Neural crest cell (in vitro differentiated cells): ENCODE measurements around the gene SLC7A7. TPM values are rescaled to one million over a fixed set of nuclear protein-coding genes. Genes with fewer than 3 reads are reported as not detected.
"Not testable (repeated sequence)": the region's sequence is repeated elsewhere in the genome, so short reads cannot be mapped to it uniquely, and the experiment has no call there.

Experiments
- DNase-seq: peaks from one replicate; pipeline ENCODE4 v3.0.0; 2021; ENCODE audit warnings: low read depth, mixed read lengths, low spot score
- H3K27ac Mint-ChIP-seq: one replicate; pipeline ENCODE4 v1.8.0; 2021; ENCODE audit warnings: mild to moderate bottlenecking, mixed read lengths; ENCODE audit not compliant: unreplicated experiment
- H3K27me3 Mint-ChIP-seq: 2 replicates; pipeline ENCODE4 v1.8.0; 2021; ENCODE audit warnings: low read depth, mild to moderate bottlenecking, mixed read lengths
- H3K36me3 Mint-ChIP-seq: 2 replicates; pipeline ENCODE4 v1.8.0; 2021; ENCODE audit warnings: low read depth, mild to moderate bottlenecking, mixed read lengths
- H3K4me1 Mint-ChIP-seq: 2 replicates; pipeline ENCODE4 v1.8.0; 2021; ENCODE audit warnings: mixed read lengths
- H3K4me3 Mint-ChIP-seq: one replicate; pipeline ENCODE4 v1.8.0; 2021; ENCODE audit warnings: mild to moderate bottlenecking, mixed read lengths
- H3K9me3 Mint-ChIP-seq: 2 replicates; pipeline ENCODE4 v1.8.0; 2021; ENCODE audit warnings: mixed read lengths
- CTCF ChIP-seq: fragments of 200-600 bp; sonication (generic); conservative IDR thresholded peaks from 2 replicates; pipeline ENCODE4 v1.5.0; 2021; ENCODE audit warnings: antibody characterized with exemption, mild to moderate bottlenecking
- total RNA-seq: library from RNA; stranded (reverse); gene quantifications from 2 replicates; pipeline ENCODE4 v1.2.1, GENCODE V29; 2021

SLC7A7 gene
- total RNA-seq, 1 donor from 2014 or later, result 0.54 TPM

DNA sequence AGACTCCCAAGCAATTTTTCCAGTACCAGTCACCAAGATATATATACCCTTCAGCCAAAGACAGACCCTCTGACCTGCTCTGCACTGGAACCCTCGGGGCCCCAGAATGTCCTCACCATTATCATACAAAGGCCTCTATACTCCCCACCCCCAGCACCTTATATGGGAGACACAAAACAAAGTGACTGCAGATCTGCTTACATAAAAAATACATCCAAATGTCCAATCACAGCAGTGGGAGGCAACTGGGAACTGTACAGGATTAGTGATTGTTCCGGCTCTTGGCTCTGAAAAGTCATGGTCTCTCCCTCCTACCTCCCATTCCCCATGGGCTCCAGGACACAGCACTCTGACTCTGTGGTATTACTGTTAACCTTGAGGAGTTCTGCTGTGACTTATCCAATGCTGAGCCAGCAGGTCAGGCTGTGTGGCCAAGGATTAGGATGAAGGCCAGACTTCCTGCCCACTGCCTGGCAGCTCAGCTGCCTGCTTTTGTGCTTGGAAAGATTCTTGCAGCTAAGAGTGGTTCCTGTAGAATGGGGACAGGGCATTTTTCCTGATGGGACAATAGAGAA lies 35.0 kb downstream of the SLC7A7 start:
- Mint-ChIP-seq H3K27me3 (no peaks in the 10 kb centered on the region), H3K4me1 (peaks cover 3% of the 10 kb centered on the region)

DNA sequence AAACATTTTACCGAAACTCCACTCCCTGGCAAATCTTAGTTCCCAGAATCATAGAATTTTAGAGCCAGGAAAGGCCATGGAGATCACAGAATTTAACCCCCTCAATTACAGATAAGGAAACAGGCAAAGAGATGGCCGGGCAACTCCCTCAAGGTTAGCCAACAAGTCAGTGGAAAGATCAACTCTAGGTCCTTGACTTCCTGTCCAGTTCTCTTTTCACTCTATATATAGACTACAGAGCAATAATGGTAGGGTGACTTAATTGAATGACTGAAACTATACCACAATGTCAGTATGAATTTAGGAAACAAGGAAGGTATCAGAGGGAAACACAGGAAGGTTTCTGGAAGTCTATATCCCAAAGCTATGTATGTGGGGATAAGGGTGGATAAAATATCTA lies 37.2 kb downstream of the SLC7A7 start:
- no peak overlapping the region for H3K4me3 Mint-ChIP-seq
- no peaks in the 10 kb centered on the region for H3K9me3 Mint-ChIP-seq
- no peak for DNase-seq
- peaks cover 3% of the 10 kb centered on the region for H3K36me3 Mint-ChIP-seq
- no peak for TF ChIP-seq CTCF
- H3K27ac Mint-ChIP-seq, result no peak overlapping the region
- H3K4me1 Mint-ChIP-seq, result peaks cover 3% of the 10 kb centered on the region
- no peaks in the 10 kb centered on the region for H3K27me3 Mint-ChIP-seq

More for the DNA sequence above, 35.0 kb downstream of the SLC7A7 start:
- no peak for TF ChIP-seq CTCF
- Mint-ChIP-seq H3K9me3 (no peaks in the 10 kb centered on the region), H3K4me3 (no peak overlapping the region), H3K36me3 (no peaks in the 10 kb centered on the region), H3K27ac (no peak overlapping the region)
- no peak for DNase-seq

DNA sequence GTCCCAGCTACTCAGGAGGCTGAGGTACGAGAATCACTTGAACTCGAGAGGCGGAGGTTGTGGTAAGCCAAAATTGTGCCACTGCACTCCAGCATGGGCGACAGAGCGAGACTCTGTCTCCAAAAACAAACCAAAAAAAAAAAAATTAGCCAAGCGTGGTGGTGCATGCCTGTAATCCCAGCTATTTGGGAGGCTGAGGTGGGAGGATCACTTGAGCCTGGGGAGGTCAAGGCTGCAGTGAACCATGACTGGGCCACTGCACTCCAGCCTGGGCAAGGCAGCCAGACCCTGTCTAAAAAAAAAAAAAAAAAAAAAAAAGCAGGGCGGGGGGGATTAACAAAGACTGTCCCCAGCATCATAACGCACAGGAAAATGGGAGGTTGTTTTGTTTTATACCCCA lies 38.4 kb downstream of the SLC7A7 start:
- not testable (repeated sequence) for DNase-seq

DNA sequence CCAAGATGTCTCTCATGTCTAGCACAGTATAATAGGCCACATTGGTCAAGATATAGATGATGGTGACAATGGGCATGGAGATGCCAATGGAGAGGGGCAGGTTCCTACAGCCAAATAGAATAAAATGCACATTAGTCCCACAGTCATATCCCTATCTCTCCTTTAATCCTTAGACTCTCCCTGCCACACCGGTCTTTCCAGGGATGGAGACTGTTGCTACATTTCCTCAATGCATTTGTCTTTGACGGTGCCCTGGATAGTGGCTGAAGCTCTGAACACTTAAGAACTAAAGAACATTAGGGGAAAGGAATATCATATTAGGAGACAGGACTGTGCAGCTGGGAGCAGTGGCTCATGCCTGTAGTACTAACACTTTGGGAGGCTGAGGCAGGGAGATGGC lies 39.0 kb downstream of the SLC7A7 start:
- DNase-seq, result no peak
- H3K27ac Mint-ChIP-seq, result no peak overlapping the region
- H3K27me3 Mint-ChIP-seq, result no peaks in the 10 kb centered on the region
- TF ChIP-seq CTCF, result no peak
- no peaks in the 10 kb centered on the region for H3K9me3 Mint-ChIP-seq
- H3K4me1 Mint-ChIP-seq, result peaks cover 3% of the 10 kb centered on the region
- peaks cover 10% of the 10 kb centered on the region for H3K36me3 Mint-ChIP-seq
- H3K4me3 Mint-ChIP-seq, result no peak overlapping the region

More for the DNA sequence above, 38.4 kb downstream of the SLC7A7 start:
- not testable (repeated sequence) for H3K36me3 Mint-ChIP-seq, H3K4me3 Mint-ChIP-seq, H3K4me1 Mint-ChIP-seq, H3K9me3 Mint-ChIP-seq, H3K27me3 Mint-ChIP-seq, H3K27ac Mint-ChIP-seq

DNA sequence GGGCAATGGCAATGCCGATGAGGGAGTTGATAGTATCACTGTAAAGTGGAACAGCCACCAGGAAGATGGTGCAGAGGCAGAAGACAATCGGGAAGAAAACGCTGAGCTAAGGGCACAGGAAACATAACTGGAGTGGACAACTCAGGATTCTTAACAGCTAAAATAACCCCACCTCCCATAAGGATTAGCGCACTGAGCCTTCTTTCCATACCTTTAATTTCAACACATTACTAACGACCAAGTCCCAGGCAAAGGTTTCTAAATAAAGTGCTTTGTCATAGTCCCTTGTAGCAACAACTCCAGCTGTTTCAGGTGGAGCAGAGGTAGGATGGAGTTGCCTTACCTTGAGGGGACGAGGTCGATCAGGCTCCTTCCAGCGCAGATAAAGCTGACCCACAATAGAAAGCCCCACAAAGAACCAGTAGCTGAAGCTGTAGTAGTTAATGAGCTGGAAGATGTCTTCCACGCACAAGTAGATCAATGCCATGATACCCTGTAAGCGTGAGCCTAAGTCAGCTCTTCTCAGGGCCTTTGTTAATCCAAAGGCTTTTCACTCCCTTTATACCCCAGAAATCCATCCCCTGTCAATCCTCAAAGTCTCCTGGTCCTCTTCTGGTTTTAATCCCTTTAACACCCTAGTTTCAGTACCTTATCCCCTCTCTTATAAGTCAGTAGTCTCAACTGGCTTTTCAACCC lies 41.1 kb downstream of the SLC7A7 start:
- H3K27ac Mint-ChIP-seq, result no peak overlapping the region
- peaks cover 5% of the 10 kb centered on the region for H3K4me1 Mint-ChIP-seq
- DNase-seq, result no peak
- TF ChIP-seq CTCF, result no peak
- H3K27me3 Mint-ChIP-seq, result no peaks in the 10 kb centered on the region
- H3K4me3 Mint-ChIP-seq, result no peak overlapping the region
- H3K36me3 Mint-ChIP-seq, result peaks cover 21% of the 10 kb centered on the region
- H3K9me3 Mint-ChIP-seq, result no peaks in the 10 kb centered on the region

DNA sequence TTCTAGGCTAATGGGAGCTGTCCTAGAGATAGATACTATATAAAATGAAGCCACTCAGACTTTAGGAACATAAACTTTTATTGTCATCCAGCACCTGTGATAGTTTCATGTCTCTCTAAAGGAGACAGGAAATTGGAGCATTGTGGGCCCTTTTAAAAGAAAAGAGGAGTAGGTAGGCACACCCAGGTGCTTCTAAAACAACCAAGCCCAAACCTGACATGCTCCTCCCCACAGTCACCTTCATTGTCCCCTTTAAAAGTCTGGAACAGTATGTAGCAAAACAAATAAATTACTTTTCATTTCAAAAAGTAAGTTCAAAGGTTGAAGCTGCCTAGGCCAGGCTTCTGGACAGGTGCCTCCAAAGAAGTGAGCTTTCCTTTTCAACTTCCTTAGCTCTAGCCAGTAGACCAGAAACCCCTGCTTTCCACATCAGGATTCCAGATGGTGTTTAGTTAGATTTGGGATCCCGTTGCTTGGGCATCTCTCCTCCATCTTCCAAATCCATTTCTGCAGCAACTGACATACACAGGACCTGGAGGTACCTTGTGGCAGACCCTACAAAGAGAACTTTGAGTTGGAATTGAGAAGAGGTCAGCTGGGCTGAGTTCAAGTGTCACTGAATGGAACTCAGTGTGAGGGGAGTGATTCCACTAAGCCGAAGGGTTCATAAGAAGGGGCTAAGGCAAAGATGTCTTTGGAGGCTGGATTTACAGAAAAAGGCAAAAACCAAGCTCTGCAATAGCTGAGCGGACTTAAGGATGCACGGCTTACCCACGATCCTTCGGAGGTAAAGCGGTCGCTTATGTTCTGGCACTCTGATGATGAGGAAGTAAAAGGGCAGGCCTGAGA lies 41.8 kb downstream of the SLC7A7 start:
- Mint-ChIP-seq H3K27me3 (no peaks in the 10 kb centered on the region), H3K4me3 (no peak overlapping the region), H3K27ac (no peak overlapping the region), H3K9me3 (no peaks in the 10 kb centered on the region), H3K4me1 (peaks cover 8% of the 10 kb centered on the region), H3K36me3 (peaks cover 21% of the 10 kb centered on the region)
- no peak for TF ChIP-seq CTCF
- DNase-seq, result no peak
